Cerebellar nuclear complex (tissue), 1 donor: Measurements from ENCODE around the gene ABCC1.
"Not testable (repeated sequence)": the region's sequence is repeated elsewhere in the genome, so short reads cannot be mapped to it uniquely, and the experiment has no call there.

Experiments
- DNase-seq, 2 experiments: peaks; one replicate each; lab custom pipeline; 2025; lab: John Stamatoyannopoulos, UW

Gene ABCC1

DNA sequence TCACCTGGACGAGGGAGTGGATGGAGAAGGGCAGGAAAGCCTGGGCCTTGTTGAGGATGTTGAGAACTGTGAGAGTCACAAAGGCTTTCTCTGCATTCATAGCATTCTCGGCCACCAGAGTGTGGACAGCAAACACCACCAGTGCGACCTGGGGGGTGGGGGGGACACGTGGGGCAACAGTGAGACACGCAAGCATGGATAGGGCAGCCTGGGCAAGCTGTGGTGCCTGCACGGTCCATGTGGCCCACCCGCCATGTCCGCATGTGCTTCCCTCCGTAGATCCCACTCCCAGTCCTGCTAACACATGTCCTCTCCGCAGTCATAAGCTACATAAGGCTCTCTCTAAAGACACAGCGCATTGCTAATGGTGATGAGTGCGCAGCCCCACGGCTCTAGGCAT, 239.4 kb downstream of the ABCC1 start:
- DNase-seq = no peak

- DNase-seq = no peak
Observed at GRCh38 chr16:16189842-16190241, 240.4 kb downstream of the ABCC1 start.

- no peak for DNase-seq
Observed at GRCh38 chr16:16190546-16190945, 241.1 kb downstream of the ABCC1 start.

DNA sequence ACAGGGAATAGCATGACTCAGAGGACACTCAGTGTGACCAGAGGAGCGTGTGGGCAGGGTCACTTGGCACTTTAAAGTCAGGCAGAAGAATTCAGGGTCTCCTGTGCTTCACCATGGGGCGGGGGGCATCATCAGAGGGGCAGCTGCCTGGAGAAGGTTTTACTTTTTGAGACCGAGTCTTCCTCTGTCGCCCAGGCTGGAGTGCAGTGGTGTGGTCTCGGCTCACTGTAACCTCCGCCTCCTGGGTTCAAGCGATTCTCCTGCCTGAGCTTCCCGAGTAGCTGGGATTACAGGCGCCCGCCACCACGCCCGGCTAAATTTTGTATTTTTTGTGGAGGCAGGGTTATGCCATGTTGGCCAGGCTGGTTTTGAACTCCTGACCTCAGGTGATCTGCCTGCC, 241.6 kb downstream of the ABCC1 start:
- DNase-seq = not testable (repeated sequence)

DNA sequence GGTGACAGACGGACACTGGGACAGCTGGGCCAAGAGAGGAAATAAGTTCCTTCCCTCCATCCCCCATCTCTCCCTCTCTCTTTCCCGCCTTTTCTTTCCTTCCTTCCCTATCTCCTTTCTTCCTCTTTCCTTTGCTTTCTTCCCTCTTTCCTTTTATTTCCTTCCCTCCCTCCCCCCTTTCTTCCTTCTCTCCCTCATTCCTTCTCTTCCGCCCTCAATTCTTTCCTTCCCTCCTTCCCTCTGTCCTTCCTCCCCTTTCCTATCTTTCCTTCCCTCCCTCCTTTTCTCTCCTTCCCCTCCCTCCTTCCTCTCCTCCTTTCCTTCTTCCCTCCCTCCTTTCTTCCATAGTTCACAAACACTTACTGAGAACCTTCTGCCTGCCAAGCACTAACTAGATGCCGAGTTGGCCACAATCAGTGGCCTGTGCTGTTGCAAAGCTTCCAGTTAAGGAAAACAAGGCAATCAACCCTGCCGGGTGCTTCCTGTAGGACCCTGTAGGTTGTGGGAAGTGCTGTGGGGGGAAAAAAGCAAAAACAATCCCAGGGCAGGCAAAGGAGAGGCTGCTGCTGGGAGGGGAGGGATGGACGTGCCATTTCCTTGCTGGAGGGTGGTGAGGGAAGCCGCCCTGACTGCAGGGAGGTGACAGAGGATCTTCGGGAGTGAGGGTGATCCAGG, 242.2 kb downstream of the ABCC1 start:
- DNase-seq = no peak
